ENCODE data around the gene SLCO2B1. TPM values are rescaled to one million over a fixed set of nuclear protein-coding genes. Genes with fewer than 3 reads are reported as not detected.

The SLCO2B1 gene
- total and polyA plus RNA-seq, 2 of the 8 experiments (the other 6 are each of a cell fraction or from before 2014, with no cell fraction given), result 0.03 TPM; not detected in 1

DNA sequence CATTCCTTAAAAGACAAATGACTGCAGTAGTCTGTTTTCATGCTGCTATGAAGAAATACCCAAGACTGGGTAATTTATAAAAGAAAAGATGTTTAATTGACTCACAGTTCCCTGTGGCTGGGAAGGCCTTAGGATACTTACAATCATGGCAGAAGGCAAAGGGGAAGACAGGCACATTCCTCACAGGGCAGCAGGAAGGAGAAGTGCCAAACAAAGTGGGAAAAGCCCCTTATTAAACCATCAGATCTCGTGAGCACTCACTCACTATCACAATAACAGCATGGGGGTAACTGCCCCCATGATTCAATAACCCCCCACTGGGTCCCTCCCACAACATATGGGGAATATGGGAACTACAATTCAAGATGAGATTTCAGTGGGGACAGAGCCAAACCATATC lies 37.9 kb upstream of the SLCO2B1 start (continued):
- no peak for TF ChIP-seq ASH2L (IDR thresholded peaks at IDR 0.05; ENCODE audit: low read length)

Data from H1 (cell line).